ENCODE results near the gene KIRREL2.
"Not testable (repeated sequence)": the region's sequence is repeated elsewhere in the genome, so short reads cannot be mapped to it uniquely, and the experiment has no call there.

Gene KIRREL2

GRCh38 chr19:35907377-35907745, 50.6 kb downstream of the KIRREL2 start:
- TF ChIP-seq EZH2phosphoT487 (IDR thresholded peaks at IDR 0.05; ENCODE audit: low read depth) (no peak), CTCF (IDR thresholded peaks at IDR 0.05; ENCODE audit: low read depth, low read length) (no peak)
- H3K79me2 ChIP-seq (ENCODE audit: low read length): 0 out of 2 replicates have a peak, but pooled peaks cover 4% of the 10 kb centered on the region
- no peaks in the 10 kb centered on the region for H3K27me3 ChIP-seq (ENCODE audit: low read depth, low read length)
- no peaks in the 10 kb centered on the region for H4K20me1 ChIP-seq (ENCODE audit: insufficient read depth, low read length)
- H3K4me1 ChIP-seq (ENCODE audit: low read length): peaks cover 49% of the 10 kb centered on the region
- H3K4me2 ChIP-seq (ENCODE audit: low read length): no peak overlapping the region
- no peak overlapping the region for H2AFZ ChIP-seq (ENCODE audit: low read depth, low read length)
- no peaks in the 10 kb centered on the region for H3K36me3 ChIP-seq (replicated peaks; ENCODE audit: low read depth, low read length)
- no peak overlapping the region for H3K9ac ChIP-seq (ENCODE audit: low read length)
- no peaks in the 10 kb centered on the region for H3K9me3 ChIP-seq (ENCODE audit: insufficient read depth, low read length)
- H3K27ac ChIP-seq (ENCODE audit: low read length): no peak overlapping the region
- no peak overlapping the region for H3K4me3 ChIP-seq (ENCODE audit: low read length)

DNA sequence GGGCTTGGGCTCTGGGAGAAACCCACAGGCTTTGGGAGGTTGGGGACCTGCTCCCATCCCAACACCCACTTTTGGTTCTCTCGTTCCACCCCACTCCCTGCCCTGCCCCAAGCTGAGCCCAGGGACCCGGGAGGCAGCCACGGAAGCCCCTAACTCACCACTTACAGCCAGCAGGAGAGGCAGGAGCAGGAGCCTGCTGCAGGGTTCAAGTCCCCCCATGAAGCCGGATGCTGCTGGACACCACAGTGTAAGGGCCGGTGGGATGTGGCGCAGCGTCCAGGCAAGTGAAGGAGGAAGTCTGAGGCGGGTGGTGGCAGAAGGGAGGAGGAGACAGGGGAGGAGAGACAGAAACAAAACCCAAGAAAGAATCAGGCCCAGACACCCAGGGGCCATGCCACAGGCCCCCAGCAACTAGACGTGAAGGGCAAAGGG, 51.3 kb downstream of the KIRREL2 start, which contains the start of gene TYROBP:
Gene TYROBP (minus strand): TSS at position 286 of the 432 bp plus-strand sequence. CDS start 67 bp downstream, at position 219.
- H3K9ac ChIP-seq (ENCODE audit: low read length): peak within 1 kb of the TSS; percentile 64; the same call in 1 of the 2 replicates
- H3K9me3 ChIP-seq (ENCODE audit: insufficient read depth, low read length): no peaks in the 10 kb centered on the region
- no peaks in the 10 kb centered on the region for H3K36me3 ChIP-seq (replicated peaks; ENCODE audit: low read depth, low read length)
- no peaks in the 10 kb centered on the region for H3K27me3 ChIP-seq (ENCODE audit: low read depth, low read length)
- peaks cover 42% of the 10 kb centered on the region for H3K4me1 ChIP-seq (ENCODE audit: low read length)
- TF ChIP-seq EZH2phosphoT487 (IDR thresholded peaks at IDR 0.05; ENCODE audit: low read depth): no peak
- TF ChIP-seq CTCF (IDR thresholded peaks at IDR 0.05; ENCODE audit: low read depth, low read length): no peak
- no peaks in the 10 kb centered on the region for H3K79me2 ChIP-seq (ENCODE audit: low read length)
- peak within 1 kb of the TSS; percentile 74 for H3K27ac ChIP-seq (ENCODE audit: low read length)
- H3K4me3 ChIP-seq (ENCODE audit: low read length): peak within 1 kb of the TSS; percentile 66
- no peaks in the 10 kb centered on the region for H4K20me1 ChIP-seq (ENCODE audit: insufficient read depth, low read length)
- H2AFZ ChIP-seq (ENCODE audit: low read depth, low read length): peak within 1 kb of the TSS; percentile 63; the same call in 1 of the 2 replicates
- peak within 1 kb of the TSS; percentile 85 for H3K4me2 ChIP-seq (ENCODE audit: low read length)

DNA sequence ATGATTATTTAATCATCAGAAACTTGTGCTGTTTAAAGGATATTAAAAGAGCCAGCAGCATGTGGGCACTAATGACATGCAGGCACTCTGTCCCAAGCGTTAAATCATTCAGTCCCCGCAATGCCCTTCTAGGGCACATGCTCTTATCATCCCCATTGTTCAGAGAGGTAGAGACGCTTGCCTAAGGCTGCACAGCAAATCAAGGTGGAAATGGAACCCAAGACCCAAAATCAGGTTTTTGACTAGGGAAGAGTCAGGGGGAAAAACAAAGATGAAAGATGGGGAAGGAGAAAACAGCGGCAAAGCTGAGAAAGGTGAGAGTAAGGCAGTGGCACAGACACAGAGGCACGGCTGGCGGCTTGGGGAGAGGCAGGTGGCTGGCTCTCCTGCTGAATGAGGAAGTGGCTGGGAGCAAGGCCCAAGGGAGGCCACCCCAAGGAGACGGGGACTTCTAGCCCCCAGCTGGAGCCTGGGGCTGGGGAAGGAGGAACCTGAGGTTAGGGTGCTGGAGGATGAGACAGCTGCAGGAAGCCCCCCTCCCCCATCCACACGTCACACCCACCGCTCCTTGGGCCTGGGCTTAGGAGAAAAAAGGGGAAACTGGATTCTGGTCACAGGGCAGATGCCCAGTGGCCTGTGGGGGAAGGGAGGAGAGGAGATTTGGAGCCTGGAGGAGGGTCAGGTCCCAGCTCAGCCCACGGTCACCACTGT, 52.4 kb downstream of the KIRREL2 start:
- no peak for TF ChIP-seq CTCF (IDR thresholded peaks at IDR 0.05; ENCODE audit: low read depth, low read length)
- no peak for TF ChIP-seq EZH2phosphoT487 (IDR thresholded peaks at IDR 0.05; ENCODE audit: low read depth)
- H3K27me3 ChIP-seq (ENCODE audit: low read depth, low read length): no peaks in the 10 kb centered on the region
- H3K4me1 ChIP-seq (ENCODE audit: low read length): peaks cover 39% of the 10 kb centered on the region
- peak overlapping the region; percentile 63 for H2AFZ ChIP-seq (ENCODE audit: low read depth, low read length)
- H3K4me2 ChIP-seq (ENCODE audit: low read length): peak overlapping the region; percentile 85
- H3K36me3 ChIP-seq (replicated peaks; ENCODE audit: low read depth, low read length): no peaks in the 10 kb centered on the region
- no peaks in the 10 kb centered on the region for H4K20me1 ChIP-seq (ENCODE audit: insufficient read depth, low read length)
- peak overlapping the region; percentile 74 for H3K27ac ChIP-seq (ENCODE audit: low read length)
- peak overlapping the region; percentile 64 for H3K9ac ChIP-seq (ENCODE audit: low read length)
- peak overlapping the region; percentile 66 for H3K4me3 ChIP-seq (ENCODE audit: low read length)
- no peaks in the 10 kb centered on the region for H3K9me3 ChIP-seq (ENCODE audit: insufficient read depth, low read length)
- H3K79me2 ChIP-seq (ENCODE audit: low read length): no peaks in the 10 kb centered on the region

DNA sequence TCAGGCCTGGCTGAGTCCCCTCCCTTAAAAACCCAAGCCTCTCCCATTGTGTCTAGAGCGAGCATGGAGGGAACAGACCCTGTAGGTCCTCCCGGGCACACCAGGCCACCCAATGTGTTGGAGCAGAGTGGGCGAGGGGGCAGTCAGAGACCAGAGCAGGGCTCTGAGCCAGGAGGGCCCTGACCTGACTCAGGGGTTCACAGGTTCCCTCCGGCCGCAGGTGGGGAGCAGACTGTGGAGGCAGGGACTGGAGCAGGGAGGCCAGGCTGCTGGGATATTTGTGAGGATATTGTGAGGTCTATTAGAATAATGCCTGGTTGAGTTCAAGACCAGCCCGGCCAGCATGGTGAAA, 52.9 kb downstream of the KIRREL2 start:
- H3K27ac ChIP-seq (ENCODE audit: low read length): peak overlapping the region; percentile 74
- H3K36me3 ChIP-seq (replicated peaks; ENCODE audit: low read depth, low read length): no peaks in the 10 kb centered on the region
- H4K20me1 ChIP-seq (ENCODE audit: insufficient read depth, low read length): no peaks in the 10 kb centered on the region
- H3K4me1 ChIP-seq (ENCODE audit: low read length): peaks cover 34% of the 10 kb centered on the region
- H3K4me3 ChIP-seq (ENCODE audit: low read length): peak overlapping the region; percentile 66
- no peaks in the 10 kb centered on the region for H3K9me3 ChIP-seq (ENCODE audit: insufficient read depth, low read length)
- TF ChIP-seq EZH2phosphoT487 (IDR thresholded peaks at IDR 0.05; ENCODE audit: low read depth): no peak
- TF ChIP-seq CTCF (IDR thresholded peaks at IDR 0.05; ENCODE audit: low read depth, low read length): no peak
- peak overlapping the region; percentile 85 for H3K4me2 ChIP-seq (ENCODE audit: low read length)
- no peaks in the 10 kb centered on the region for H3K27me3 ChIP-seq (ENCODE audit: low read depth, low read length)
- peak overlapping the region; percentile 63 for H2AFZ ChIP-seq (ENCODE audit: low read depth, low read length)
- no peaks in the 10 kb centered on the region for H3K79me2 ChIP-seq (ENCODE audit: low read length)
- peak overlapping the region; percentile 64 for H3K9ac ChIP-seq (ENCODE audit: low read length)

- H3K9me3 ChIP-seq (ENCODE audit: insufficient read depth, low read length); H3K27me3 ChIP-seq (ENCODE audit: low read depth, low read length); H3K27ac ChIP-seq (ENCODE audit: low read length); H4K20me1 ChIP-seq (ENCODE audit: insufficient read depth, low read length); H3K4me3 ChIP-seq (ENCODE audit: low read length); H3K9ac ChIP-seq (ENCODE audit: low read length); H3K4me2 ChIP-seq (ENCODE audit: low read length); H3K79me2 ChIP-seq (ENCODE audit: low read length); H2AFZ ChIP-seq (ENCODE audit: low read depth, low read length); H3K36me3 ChIP-seq (replicated peaks; ENCODE audit: low read depth, low read length): not testable (repeated sequence)
- H3K4me1 ChIP-seq (ENCODE audit: low read length): peaks cover 29% of the 10 kb centered on the region
Observed at GRCh38 chr19:35910355-35910754, 53.6 kb downstream of the KIRREL2 start.
